GM18951 (cell line): Measurements from ENCODE around the gene IKBIP.
"Not testable (repeated sequence)": the region's sequence is repeated elsewhere in the genome, so short reads cannot be mapped to it uniquely, and the experiment has no call there.

Experiments used
- POLR2A ChIP-seq: IDR thresholded peaks from 4 replicates; pipeline ENCODE4 v1.6.1; 2011; ENCODE audit warnings: mild to moderate bottlenecking; ENCODE audit not compliant: insufficient read length, insufficient read depth; ENCODE audit errors: extremely low read depth
- in situ Hi-C: fragments of 300-500 bp; cut with MboI; formaldehyde crosslinking; loops from one replicate; pipeline ENCODE4 v1.12.0; 2022; ENCODE audit warnings: low sequenced_read_pairs, mixed read lengths, inconsistent platforms; ENCODE audit not compliant: unreplicated experiment

IKBIP gene

DNA sequence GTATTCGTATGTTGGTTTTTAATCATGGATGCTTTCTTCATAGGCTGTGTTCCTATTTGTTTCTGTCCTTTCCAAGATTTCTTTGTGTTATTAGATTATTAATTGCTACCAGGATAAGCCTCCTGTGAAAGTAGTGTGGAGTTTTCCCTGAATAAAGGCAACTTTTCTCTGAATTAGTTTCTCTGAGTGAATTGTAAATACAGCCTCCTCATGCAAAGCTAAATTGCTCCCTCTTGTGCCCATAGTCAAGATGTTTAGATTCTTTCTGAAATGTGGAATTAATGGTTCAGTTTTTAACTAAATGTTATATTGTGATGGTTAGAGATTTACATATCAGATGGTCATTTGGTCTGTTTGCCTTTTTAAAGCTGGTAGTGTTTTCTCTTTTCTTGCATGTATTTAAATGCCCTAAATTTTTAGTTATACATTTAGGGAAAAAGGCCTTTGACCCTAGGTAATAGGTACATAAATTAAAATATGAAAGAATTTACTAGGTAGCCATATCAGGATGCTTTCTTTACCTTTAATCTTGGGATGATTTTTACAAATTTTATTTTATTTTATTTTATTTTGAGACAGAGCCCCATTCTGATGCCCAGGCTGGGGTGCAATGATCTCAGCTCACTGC lies 9.4 kb upstream of the IKBIP start:
- TF ChIP-seq POLR2A = no peak
- in situ Hi-C loops = loop anchor here (10.0 kb wide), 1 partner anchor 89 kb away; no protein-coding TSS in a partner anchor

DNA sequence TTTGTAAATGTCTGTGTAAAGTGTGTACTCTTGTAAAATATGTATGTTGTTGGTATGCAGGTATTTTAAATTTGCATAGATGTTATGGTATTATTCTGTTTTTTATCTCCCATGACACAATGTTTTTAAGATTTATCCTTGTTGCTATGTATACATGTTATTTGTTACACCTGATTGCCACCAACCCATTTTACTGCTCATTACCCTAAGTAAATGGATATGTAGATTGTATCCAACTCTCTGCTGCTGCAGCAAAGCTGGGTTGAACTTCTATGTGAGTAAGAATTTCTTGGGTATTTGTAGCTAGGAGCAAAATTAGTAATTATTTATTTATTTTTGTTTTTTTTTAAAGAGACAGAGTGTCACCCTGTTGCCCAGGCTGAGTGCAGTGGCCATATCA lies 6.7 kb upstream of the IKBIP start:
- in situ Hi-C loops = loop anchor here (10.0 kb wide), 1 partner anchor 87 kb away; no protein-coding TSS in a partner anchor
- no peak for TF ChIP-seq POLR2A

DNA sequence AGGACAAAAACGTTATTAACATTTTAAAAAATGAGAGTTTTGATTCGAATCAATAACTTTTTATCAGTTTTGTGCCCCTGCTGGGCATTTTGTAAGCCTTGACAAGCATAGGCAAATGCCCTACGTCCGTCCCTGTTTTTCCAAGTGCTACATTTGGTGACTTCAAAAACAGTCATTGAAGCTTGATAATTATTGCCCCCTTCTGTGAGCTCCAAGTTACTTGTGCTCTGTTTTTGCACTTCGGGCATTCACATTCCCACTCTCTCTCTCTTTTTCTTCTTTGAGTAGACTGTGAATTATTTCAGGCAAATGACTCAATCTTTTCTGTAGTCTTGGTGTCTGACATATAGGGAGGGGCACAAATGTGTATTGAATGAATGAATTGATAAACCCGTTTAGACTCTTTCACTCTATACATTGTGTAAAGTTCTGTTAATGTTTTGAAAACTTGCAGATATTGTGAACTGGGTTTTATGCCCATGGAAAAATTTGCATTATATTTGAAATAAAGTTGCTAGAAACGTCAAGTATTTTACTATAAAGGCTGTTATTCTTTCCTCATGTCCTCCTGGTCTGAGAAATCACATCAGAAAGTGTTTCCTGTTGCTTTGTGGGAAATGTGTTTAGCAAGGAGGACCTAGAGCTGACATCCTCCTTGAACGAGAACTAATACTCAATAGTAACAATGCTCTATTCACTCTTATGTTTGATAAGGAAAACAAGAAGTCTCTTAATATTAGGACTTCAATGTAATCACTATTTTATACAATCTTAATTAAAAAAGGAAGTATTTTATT lies 1.9 kb upstream of the IKBIP start:
- TF ChIP-seq POLR2A = no peak
- in situ Hi-C loops = no loop called here

- in situ Hi-C loops = no loop called here
- no peak for TF ChIP-seq POLR2A
Observed at GRCh38 chr12:98645572-98646067, 1.0 kb upstream of the IKBIP start.

DNA sequence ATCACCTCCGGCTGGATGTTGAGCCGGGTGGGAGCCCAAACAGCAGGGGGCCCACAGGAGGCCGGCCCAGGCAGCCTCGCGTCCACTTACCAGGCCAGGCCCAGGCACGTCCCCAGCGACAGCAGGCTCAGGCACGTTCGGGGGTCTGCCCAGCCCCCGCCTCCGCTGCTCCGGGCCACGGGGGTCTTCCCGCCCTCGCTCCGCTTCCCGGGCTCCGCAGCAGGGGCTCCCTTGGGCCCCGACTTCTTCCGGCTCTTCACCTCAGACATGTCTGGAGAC lies 216 bp downstream of the IKBIP start:
- in situ Hi-C loops = no loop called here
- peak; percentile 48 for TF ChIP-seq POLR2A

DNA sequence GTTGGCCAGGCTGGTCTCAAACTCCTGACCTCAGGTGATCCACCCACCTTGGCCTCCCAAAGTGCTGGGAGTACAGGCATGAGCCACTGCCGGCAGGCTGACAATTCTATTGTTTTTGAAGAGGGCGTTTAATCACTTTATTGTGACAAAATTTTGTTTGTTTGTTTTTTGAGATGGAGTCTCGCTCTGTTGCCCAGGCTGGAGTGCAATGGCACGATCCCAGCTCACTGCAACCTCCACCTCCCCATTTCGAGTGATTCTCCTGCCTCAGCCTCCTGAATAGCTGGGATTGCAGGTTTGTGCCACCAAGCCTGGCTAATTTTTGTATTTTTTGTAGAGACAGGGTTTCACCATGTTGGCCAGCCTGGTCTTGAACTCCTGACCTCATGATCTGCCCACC lies 1.8 kb downstream of the IKBIP start:
- in situ Hi-C loops = not testable (repeated sequence)

DNA sequence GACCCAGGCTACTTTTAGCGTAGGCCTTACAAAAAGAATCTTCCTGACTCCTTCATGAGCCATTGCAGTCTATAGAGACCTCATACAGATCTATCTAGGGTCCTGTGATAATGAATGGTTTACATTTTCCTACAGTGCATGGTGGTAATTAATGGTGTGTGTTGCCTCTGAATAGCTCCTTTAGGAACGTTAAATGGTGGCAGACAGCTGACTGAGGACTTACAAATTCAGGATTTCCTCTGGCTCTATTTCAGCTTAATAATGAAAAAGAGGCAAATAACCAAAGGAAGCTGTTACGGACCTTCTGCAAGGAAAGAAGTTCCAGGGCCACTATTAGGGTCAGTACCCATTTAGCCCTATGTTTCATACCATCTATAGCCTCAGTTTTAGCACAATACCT lies 5.1 kb downstream of the IKBIP start:
- in situ Hi-C loops = no loop called here
- no peak for TF ChIP-seq POLR2A

DNA sequence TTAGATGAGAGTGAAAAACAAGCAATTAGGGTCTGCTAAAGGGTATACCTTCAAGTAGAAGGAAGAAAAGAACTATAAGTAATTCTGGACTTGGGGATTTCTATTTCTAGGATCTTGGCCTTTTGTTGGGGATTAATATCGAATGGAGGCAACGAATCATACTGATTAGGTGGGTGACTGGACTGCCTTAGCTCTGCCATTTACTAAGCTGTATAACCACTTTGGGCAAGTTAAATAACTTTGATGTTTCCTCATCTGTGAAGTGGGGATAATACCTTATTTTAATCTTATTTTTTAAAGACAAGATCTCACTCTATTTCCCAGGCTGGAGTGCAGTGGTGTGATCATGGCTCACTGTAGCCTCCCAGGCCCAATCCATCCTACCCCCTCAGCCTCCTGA lies 6.6 kb downstream of the IKBIP start:
- TF ChIP-seq POLR2A = no peak
- in situ Hi-C loops = no loop called here

- TF ChIP-seq POLR2A = no peak
- in situ Hi-C loops = no loop called here
Observed at GRCh38 chr12:98637068-98637467, 7.5 kb downstream of the IKBIP start.

DNA sequence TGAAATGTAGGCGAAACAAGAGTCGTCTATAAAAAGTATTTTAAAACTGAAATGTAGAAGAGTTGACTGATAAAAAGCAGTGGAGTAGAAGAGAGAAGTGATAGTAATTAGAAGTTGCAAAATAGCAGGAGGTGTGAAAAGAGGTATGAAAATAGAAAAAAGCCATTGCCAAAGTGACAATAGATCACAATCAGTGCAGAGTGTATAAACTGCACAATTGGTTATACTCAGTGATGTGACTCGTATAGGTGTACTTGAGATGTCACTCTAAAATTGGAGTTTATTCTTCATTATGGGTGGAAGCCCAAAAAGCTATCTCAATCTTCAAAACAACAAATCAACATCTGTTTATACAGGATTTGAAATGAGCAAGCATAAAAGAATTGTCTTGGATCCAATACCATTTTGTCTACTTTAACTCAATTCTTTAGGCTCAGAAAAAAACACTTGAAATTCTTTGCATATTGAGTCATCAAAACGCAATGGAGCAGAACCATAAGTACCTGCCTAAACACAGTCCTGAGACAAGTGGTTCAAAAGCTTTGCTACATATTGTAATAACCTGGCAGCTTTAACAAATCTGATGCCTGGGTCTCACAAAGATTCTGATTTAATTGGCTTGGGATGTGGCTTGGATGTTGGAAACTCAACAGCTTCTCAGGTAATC lies 8.8 kb downstream of the IKBIP start:
- no peak for TF ChIP-seq POLR2A
- in situ Hi-C loops = no loop called here

- no peak for TF ChIP-seq POLR2A
- in situ Hi-C loops = no loop called here
Observed at GRCh38 chr12:98618952-98619351, 25.6 kb downstream of the IKBIP start.

- in situ Hi-C loops = no loop called here
- TF ChIP-seq POLR2A = no peak
Observed at GRCh38 chr12:98612696-98613334, 31.8 kb downstream of the IKBIP start.

DNA sequence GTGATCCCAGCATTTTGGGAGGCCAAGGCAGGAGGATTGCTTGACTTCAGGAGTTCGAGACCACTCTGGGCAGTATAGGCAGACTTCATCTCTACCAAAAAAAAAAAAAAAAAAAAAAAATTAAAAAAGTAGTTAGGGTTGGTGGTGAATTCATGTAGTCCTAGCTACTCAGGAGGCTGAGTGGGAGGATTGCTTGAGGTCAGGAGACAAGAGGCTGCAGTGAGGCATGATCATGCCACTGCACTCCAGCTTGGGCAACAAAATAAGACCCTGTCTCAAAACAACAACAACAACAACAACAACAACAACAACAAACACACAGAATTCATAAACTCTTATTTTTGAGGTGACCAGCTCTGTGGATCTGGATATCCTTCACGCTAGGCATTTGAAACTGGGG lies 34.0 kb downstream of the IKBIP start:
- in situ Hi-C loops = no loop called here
- no peak for TF ChIP-seq POLR2A
